ENCODE results near the gene TRMT11. TPM values are rescaled to one million over a fixed set of nuclear protein-coding genes. Genes with fewer than 3 reads are reported as not detected.

TRMT11 gene
- total and polyA plus RNA-seq, 2 of the 13 experiments (the other 11 are each of a cell fraction or from before 2014, with no cell fraction given), result 42.2 to 81.9 TPM

- in situ Hi-C loops (cut with HindIII; ENCODE audit: extremely low pct_ligation_motif_present, low pct_unique_long_range_greater_than_20kb) (no loop called here), intact Hi-C loops (cut with micrococcal nuclease; ENCODE audit: unreplicated experiment) (no loop called here)
- ChIA-PET CTCF (ENCODE audit: low intra/inter-chr PET ratio, low total read pairs) (no interaction called here), POLR2A (interaction anchor here (5.4 kb wide), 1 partner anchor 31 kb away, joined by 71 read pairs; the partner anchor contains the start of gene HINT3)
- H3K79me2 ChIP-seq (ENCODE audit: insufficient read depth, low read length), result peaks cover 74% of the 10 kb centered on the region
- ATAC-seq (no peak), DNase-seq (ENCODE audit: low spot score) (no peak), FAIRE-seq (no peak)
- no peak overlapping the region for H2AFZ ChIP-seq (ENCODE audit: low read length)
- no peaks in the 10 kb centered on the region for H3K9me3 ChIP-seq (ENCODE audit: low read length)
- peak overlapping the region; percentile 90 for H3K4me2 ChIP-seq (ENCODE audit: low read depth, low read length)
- H3K4me3 ChIP-seq (replicated peaks in 1 of 3; ENCODE audit: insufficient read depth in 1 of 3, low read depth in 2 of 3, low read length in 3 of 3), result peak overlapping the region; percentile 9 to 95 (median 80); a peak in 3 of 6 replicates
- no peaks in the 10 kb centered on the region; a peak in 1 of 5 replicates for H3K27me3 ChIP-seq (ENCODE audit: control insufficient read depth in 1 of 2, insufficient read depth in 2 of 2, low read length in 2 of 2)
- peak overlapping the region; percentile 2 for H3K27ac ChIP-seq (ENCODE audit: extremely low read length, insufficient read depth, low read length)
- no peak for TF ChIP-seq ZNF775 (CRISPR knock-in tag; IDR thresholded peaks at IDR 0.05; ENCODE audit: borderline replicate concordance)
- peaks cover 23% of the 10 kb centered on the region for H4K20me1 ChIP-seq (ENCODE audit: insufficient read depth, low read length)
- peaks cover 0 to 2% of the 10 kb centered on the region in 2 experiments; a peak in 2 of 5 replicates for H3K36me3 ChIP-seq (replicated peaks in 1 of 2; ENCODE audit: control insufficient read depth in 1 of 2, insufficient read depth in 2 of 2, low read length in 2 of 2)
- peaks cover 81% of the 10 kb centered on the region for H3K4me1 ChIP-seq (ENCODE audit: insufficient read depth, low read length)
- no TSS peak for BruUV-seq (replicated peaks)
- peak overlapping the region; percentile 10 for H3K9ac ChIP-seq (ENCODE audit: insufficient read depth, low read depth, low read length)
Measured at GRCh38 chr6:125988280-125988679, 1.9 kb downstream of the TRMT11 start.

- ATAC-seq, result peak; percentile 41
- peak overlapping the region; percentile 90 for H3K4me2 ChIP-seq (ENCODE audit: low read depth, low read length)
- peaks cover 81% of the 10 kb centered on the region for H3K4me1 ChIP-seq (ENCODE audit: insufficient read depth, low read length)
- TF ChIP-seq LCORL (IDR thresholded peaks at IDR 0.05) (peak; percentile 92; the same call in 1 of the 2 replicates), LCORL (CRISPR knock-in tag; IDR thresholded peaks at IDR 0.05) (peak; percentile 85), KLF11 (CRISPR knock-in tag; IDR thresholded peaks at IDR 0.05) (no peak), TEAD2 (CRISPR knock-in tag; IDR thresholded peaks at IDR 0.05) (no peak), GLI4 (CRISPR knock-in tag; IDR thresholded peaks at IDR 0.05; ENCODE audit: borderline replicate concordance) (0 out of 2 replicates have a peak, but pooled peaks have one; percentile 53), ZNF468 (CRISPR knock-in tag; IDR thresholded peaks at IDR 0.05) (no peak), ZNF263 (CRISPR knock-in tag; IDR thresholded peaks at IDR 0.05) (peak; percentile 87), ZNF331 (CRISPR knock-in tag; IDR thresholded peaks at IDR 0.05) (0 out of 2 replicates have a peak, but pooled peaks have one; percentile 33), ZNF850 (CRISPR knock-in tag; conservative IDR thresholded peaks at IDR 0.05) (no peak), HMGXB3 (CRISPR knock-in tag; IDR thresholded peaks at IDR 0.05; ENCODE audit: borderline replicate concordance) (no peak), NR2F6 (IDR thresholded peaks at IDR 0.05) (peak; percentile 73), NR2F6 (CRISPR knock-in tag; IDR thresholded peaks at IDR 0.05) (peak; percentile 78), FOXP1 (IDR thresholded peaks at IDR 0.05) (no peak), FOXP1 (CRISPR knock-in tag; IDR thresholded peaks at IDR 0.05) (no peak), ZKSCAN8 (CRISPR knock-in tag; IDR thresholded peaks at IDR 0.05; ENCODE audit: borderline replicate concordance) (0 out of 2 replicates have a peak, but pooled peaks have one; percentile 42), KDM4B (CRISPR knock-in tag; IDR thresholded peaks at IDR 0.05) (no peak), ZSCAN20 (CRISPR knock-in tag; IDR thresholded peaks at IDR 0.05; ENCODE audit: borderline replicate concordance) (no peak)
Measured at GRCh38 chr6:125989631-125990030, 3.3 kb downstream of the TRMT11 start.

More at GRCh38 chr6:125989631-125990030, 3.3 kb downstream of the TRMT11 start:
- WGBS (ENCODE audit: low lambda C conversion rate), result 0% methylated on average over 3 of the region's 3 CpGs
- peak; percentile 37 for FAIRE-seq
- Histone ChIP-seq H3K4me3 (replicated peaks in 1 of 3; ENCODE audit: insufficient read depth in 1 of 3, low read depth in 2 of 3, low read length in 3 of 3) (peak overlapping the region; percentile 15 to 80 (median 24); a peak in 4 of 6 replicates), H3K79me2 (ENCODE audit: insufficient read depth, low read length) (peaks cover 85% of the 10 kb centered on the region), H4K20me1 (ENCODE audit: insufficient read depth, low read length) (peaks cover 23% of the 10 kb centered on the region), H3K36me3 (replicated peaks in 1 of 2; ENCODE audit: control insufficient read depth in 1 of 2, insufficient read depth in 2 of 2, low read length in 2 of 2) (peaks cover 0 to 2% of the 10 kb centered on the region in 2 experiments; a peak in 4 of 5 replicates), H3K27me3 (ENCODE audit: control insufficient read depth in 1 of 2, insufficient read depth in 2 of 2, low read length in 2 of 2) (no peaks in the 10 kb centered on the region; a peak in 1 of 5 replicates), H3K27ac (ENCODE audit: extremely low read length, insufficient read depth, low read length) (peak overlapping the region; percentile 64), H3K9ac (ENCODE audit: insufficient read depth, low read depth, low read length) (peak overlapping the region; percentile 45), H2AFZ (ENCODE audit: low read length) (no peak overlapping the region), H3K9me3 (ENCODE audit: low read length) (no peaks in the 10 kb centered on the region)
- POLR2A ChIA-PET, result no interaction called here
- CTCF ChIA-PET (ENCODE audit: low intra/inter-chr PET ratio, low total read pairs), result no interaction called here
- intact Hi-C loops (cut with micrococcal nuclease; ENCODE audit: unreplicated experiment) (loop anchor here (10.0 kb wide), 2 partner anchors 325 to 665 kb away; no protein-coding TSS in a partner anchor), in situ Hi-C loops (cut with HindIII; ENCODE audit: extremely low pct_ligation_motif_present, low pct_unique_long_range_greater_than_20kb) (no loop called here)
- no TSS peak for BruUV-seq (replicated peaks)
- DNase-seq (ENCODE audit: low spot score), result peak; percentile 74

Measured in HepG2 (cell line).